HCT116 (cell line): ENCODE results near the gene HERC2. TPM values are rescaled to one million over a fixed set of nuclear protein-coding genes. Genes with fewer than 3 reads are reported as not detected.
"Not testable (repeated sequence)": the region's sequence is repeated elsewhere in the genome, so short reads cannot be mapped to it uniquely, and the experiment has no call there.

Source experiments
- ATAC-seq: fragments of 200-7000 bp; cut with Tn5 transposase; 2 replicates; pipeline ENCODE4 v1.9.1; 2020; ENCODE audit warnings: mild to moderate bottlenecking, moderate library complexity
- BruUV-seq: library from RNA; stranded (reverse); fragments of 400-500 nt; replicated peaks from 2 replicates; lab custom pipeline; 2021; lab: Mats Ljungman, UMichigan
- CTCF ChIA-PET: fragments of 300-600 bp; sonication (Branson Sonifier 250); formaldehyde crosslinking; loops from one replicate; lab custom pipeline; 2021; ENCODE audit warnings: antibody characterized with exemption; lab: Charles Lee
- POLR2A ChIA-PET: fragments of 300-600, 350-600 bp; sonication (Branson Sonifier 250); formaldehyde crosslinking; loops from one replicate; lab custom pipeline; 2021; ENCODE audit warnings: antibody characterized with exemption; lab: Charles Lee
- RAD21 ChIA-PET, 2 experiments: fragments of 300-600 bp; sonication (Branson Sonifier 250); formaldehyde crosslinking; loops; one replicate each; lab custom pipeline; 2023; ENCODE audit warnings: low total read pairs in 2 of 2; ENCODE audit not compliant: uncharacterized antibody in 2 of 2, unreplicated experiment in 2 of 2, low non-redundant PET in 1 of 2; lab: Charles Lee
- DNase-seq: peaks from one replicate; pipeline ENCODE4 v3.0.0-alpha.2; 2010; ENCODE audit warnings: low read depth, low spot score
- H2AFZ ChIP-seq: fragments of 200-600 bp; shearing (Covaris generic), sonication (generic); 2 replicates; pipeline ENCODE4 v1.6.1; 2017; ENCODE audit warnings: low read depth, mixed run types, mixed read lengths, antibody characterized with exemption, low read length; ENCODE audit not compliant: poor library complexity, severe bottlenecking
- H3K27ac ChIP-seq: 2 replicates; pipeline ENCODE4 v1.5.1; 2012; ENCODE audit warnings: low read depth, low read length
- H3K27me3 ChIP-seq: fragments of 200-600 bp; sonication (generic); 2 replicates; pipeline ENCODE4 v1.6.1; 2016; ENCODE audit warnings: mixed run types, low read length, mixed read lengths; ENCODE audit not compliant: insufficient read depth
- H3K36me3 ChIP-seq, 2 experiments: fragments of 200-500 bp in 1 of 2; fragments of 200-600 bp in 1 of 2; sonication (Bioruptor generic) in 1 of 2; sonication (generic) in 1 of 2; 2 replicates each; pipeline versions ENCODE4 v1.5.1 to v1.6.1; 2014 to 2016; ENCODE audit warnings: low read length in 2 of 2, inconsistent platforms in 1 of 2, mixed read lengths in 1 of 2, mixed run types in 1 of 2; ENCODE audit not compliant: insufficient read depth in 2 of 2, control insufficient read depth in 1 of 2
- H3K4me1 ChIP-seq, 2 experiments: fragments of 200-600 bp in 1 of 2; sonication (generic) in 1 of 2; 2 replicates each; pipeline versions ENCODE4 v1.5.1 to v1.6.1; 2012 to 2017; ENCODE audit warnings: low read length in 2 of 2, inconsistent platforms in 1 of 2, mild to moderate bottlenecking in 1 of 2, mixed read lengths in 1 of 2, mixed run types in 1 of 2, moderate library complexity in 1 of 2; ENCODE audit not compliant: insufficient read depth in 2 of 2, control insufficient read depth in 1 of 2
- H3K4me2 ChIP-seq: fragments of 200-600 bp; sonication (generic); 2 replicates; pipeline ENCODE4 v1.6.1; 2017; ENCODE audit warnings: mixed run types, low read length, mixed read lengths
- H3K4me3 ChIP-seq, 2 experiments: fragments of 200-600 bp in 1 of 2; sonication (generic) in 1 of 2; replicated peaks in 1 of 2; 2 replicates each; pipeline ENCODE4 v1.5.1; 2011 to 2016; ENCODE audit warnings: low read length in 2 of 2, control low read depth in 1 of 2, low read depth in 1 of 2, mild to moderate bottlenecking in 1 of 2, mixed read lengths in 1 of 2, mixed run types in 1 of 2
- H3K79me2 ChIP-seq: fragments of 200-600 bp; sonication (generic); 2 replicates; pipeline ENCODE4 v1.6.1; 2017; ENCODE audit warnings: mild to moderate bottlenecking, mixed run types, low read length, moderate library complexity, mixed read lengths; ENCODE audit not compliant: insufficient read depth
- H3K9ac ChIP-seq: fragments of 200-600 bp; sonication (generic); 2 replicates; pipeline ENCODE4 v1.6.1; 2016; ENCODE audit warnings: low read length, mixed read lengths
- H3K9me2 ChIP-seq: fragments of 200-600 bp; sonication (generic), shearing (Covaris generic); 2 replicates; pipeline ENCODE4 v1.6.1; 2017; ENCODE audit warnings: mixed run types, mild to moderate bottlenecking, moderate library complexity; ENCODE audit not compliant: insufficient read depth
- H3K9me3 ChIP-seq, 2 experiments: fragments of 200-500 bp in 1 of 2; fragments of 200-600 bp in 1 of 2; sonication (Bioruptor generic) in 1 of 2; sonication (generic) in 1 of 2; 2 replicates each; pipeline ENCODE4 v1.6.1; 2014 to 2017; ENCODE audit warnings: low read length in 2 of 2, mixed read lengths in 2 of 2, inconsistent platforms in 1 of 2, low read depth in 1 of 2, mild to moderate bottlenecking in 1 of 2, mixed run types in 1 of 2, moderate library complexity in 1 of 2; ENCODE audit not compliant: control insufficient read depth in 1 of 2, insufficient read depth in 1 of 2
- H4K20me1 ChIP-seq: fragments of 200-600 bp; sonication (generic), shearing (Covaris generic); 2 replicates; pipeline ENCODE4 v1.6.1; 2017; ENCODE audit warnings: mixed run types, mild to moderate bottlenecking, moderate library complexity; ENCODE audit not compliant: insufficient read depth
- CBX3 ChIP-seq: IDR thresholded peaks from 2 replicates; pipeline ENCODE4 v1.6.1; 2012; ENCODE audit warnings: low read depth
- CEBPB ChIP-seq: IDR thresholded peaks from 2 replicates; pipeline ENCODE4 v1.6.1; 2012; ENCODE audit warnings: low read depth
- EGR1 ChIP-seq: IDR thresholded peaks from 2 replicates; pipeline ENCODE4 v1.6.1; 2012; ENCODE audit warnings: low read depth
- ELF1 ChIP-seq: IDR thresholded peaks from 2 replicates; pipeline ENCODE4 v1.6.1; 2012; ENCODE audit warnings: low read depth, borderline replicate concordance
- EZH2phosphoT487 ChIP-seq: fragments of 200-600 bp; IDR thresholded peaks from 2 replicates; pipeline ENCODE4 v1.6.1; 2018; ENCODE audit warnings: antibody characterized with exemption, borderline replicate concordance
- JUND ChIP-seq: IDR thresholded peaks from 2 replicates; pipeline ENCODE4 v1.6.1; 2012
- MAX ChIP-seq: IDR thresholded peaks from 2 replicates; pipeline ENCODE4 v1.6.1; 2012
- POLR2A ChIP-seq: IDR thresholded peaks from 2 replicates; pipeline ENCODE4 v1.7.0; 2011; ENCODE audit warnings: borderline replicate concordance; ENCODE audit not compliant: insufficient read depth, insufficient read length; ENCODE audit errors: extremely low read depth
- POLR2AphosphoS5 ChIP-seq: IDR thresholded peaks from 2 replicates; pipeline ENCODE4 v1.6.1; 2011; ENCODE audit warnings: mild to moderate bottlenecking, low read depth, low read length, moderate library complexity
- SIN3A ChIP-seq: IDR thresholded peaks from 2 replicates; pipeline ENCODE4 v1.6.1; 2012; ENCODE audit warnings: low read depth
- ZFX ChIP-seq: fragments of 450-650 bp; IDR thresholded peaks from 2 replicates; pipeline ENCODE4 v1.6.1; 2017
- ZNF274 ChIP-seq: fragments of 200-500 bp; sonication (Bioruptor generic); IDR thresholded peaks from 2 replicates; pipeline ENCODE4 v1.6.1; 2014; ENCODE audit warnings: mild to moderate bottlenecking, low read depth, low read length, inconsistent platforms
- intact Hi-C: fragments of 100-400 bp; cut with micrococcal nuclease; formaldehyde crosslinking; loops from 2 replicates; pipeline ENCODE4 v1.10.0; 2022
- total RNA-seq: library from RNA; stranded (reverse); gene quantifications from one replicate; pipeline ENCODE4 v1.2.1, GENCODE V29; 2021; ENCODE audit not compliant: unreplicated experiment
- TF ChIP-seq, protein P1 (sequence below): IDR thresholded peaks from 2 replicates; pipeline ENCODE4 v1.6.1; 2012; ENCODE audit warnings: low read depth

Gene HERC2
- total RNA-seq, 1 experiment from 2014 or later: 55.5 TPM

DNA sequence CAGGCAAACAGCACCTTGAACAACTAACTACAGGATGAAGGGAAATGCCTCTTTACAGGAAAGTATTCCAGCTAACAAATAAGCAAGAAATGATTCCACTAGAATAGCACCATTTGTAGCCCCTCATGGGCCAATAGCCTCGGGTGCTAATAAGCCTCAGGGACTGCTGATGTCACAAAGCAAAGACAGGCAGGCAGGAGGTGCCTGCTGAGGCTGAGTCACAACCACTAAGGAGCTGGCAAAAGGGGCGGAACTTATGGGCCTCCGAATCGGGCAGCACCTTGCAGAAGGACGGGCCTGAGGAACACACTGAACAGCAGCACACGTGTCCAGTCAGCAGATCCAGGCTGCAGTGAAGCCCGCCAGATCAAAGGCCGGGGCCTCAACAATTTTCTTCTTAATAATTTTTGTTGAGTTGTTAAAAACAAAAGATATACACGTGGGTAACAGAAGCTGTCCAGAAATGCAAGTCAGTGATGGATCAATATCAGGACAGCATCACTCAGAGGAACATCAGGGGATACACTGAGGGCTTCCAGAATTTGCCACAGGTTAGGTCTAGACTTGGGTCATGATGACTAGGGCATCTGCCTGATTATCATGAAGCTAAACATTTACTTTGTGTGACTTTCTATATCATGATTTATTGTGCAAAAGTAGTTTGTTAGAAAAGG lies 170.0 kb downstream of the HERC2 start:
- peak; percentile 6 for DNase-seq
- H3K27ac ChIP-seq, RAD21 ChIA-PET, intact Hi-C loops, H3K36me3 ChIP-seq, H4K20me1 ChIP-seq, H3K27me3 ChIP-seq, POLR2A ChIA-PET, H2AFZ ChIP-seq, H3K9me3 ChIP-seq, H3K4me1 ChIP-seq, H3K9me2 ChIP-seq, H3K9ac ChIP-seq, BruUV-seq, H3K4me3 ChIP-seq: not testable (repeated sequence)
- H3K79me2 ChIP-seq: peaks cover 31% of the 10 kb centered on the region
- CTCF ChIA-PET: interaction anchor here (1.0 kb wide), 1 partner anchor 26 kb away, joined by 3 read pairs; no protein-coding TSS in a partner anchor
- peak overlapping the region; percentile 9; the same call in 1 of the 2 replicates for H3K4me2 ChIP-seq
- ATAC-seq: peak; percentile 100

GRCh38 chr15:28147801-28148200 lies 174.2 kb downstream of the HERC2 start:
- ChIA-PET RAD21 (no interaction called here), CTCF (no interaction called here), POLR2A (no interaction called here)
- no peaks in the 10 kb centered on the region for H3K9me2 ChIP-seq
- H4K20me1 ChIP-seq: no peaks in the 10 kb centered on the region
- H3K9ac ChIP-seq: no peak overlapping the region
- peaks cover 4 to 10% of the 10 kb centered on the region in 2 experiments; a peak in 3 of 4 replicates for H3K4me1 ChIP-seq
- H3K79me2 ChIP-seq: peaks cover 31% of the 10 kb centered on the region
- no peaks in the 10 kb centered on the region for H3K27me3 ChIP-seq
- no peak overlapping the region for H3K4me3 ChIP-seq
- TF ChIP-seq CEBPB (no peak), EGR1 (no peak), ZFX (no peak), MAX (no peak), EZH2phosphoT487 (no peak), POLR2A (no peak), ELF1 (no peak), ZNF274 (no peak), SIN3A (no peak), CBX3 (no peak), POLR2AphosphoS5 (no peak), JUND (no peak)
- TF ChIP-seq, protein P1, sequence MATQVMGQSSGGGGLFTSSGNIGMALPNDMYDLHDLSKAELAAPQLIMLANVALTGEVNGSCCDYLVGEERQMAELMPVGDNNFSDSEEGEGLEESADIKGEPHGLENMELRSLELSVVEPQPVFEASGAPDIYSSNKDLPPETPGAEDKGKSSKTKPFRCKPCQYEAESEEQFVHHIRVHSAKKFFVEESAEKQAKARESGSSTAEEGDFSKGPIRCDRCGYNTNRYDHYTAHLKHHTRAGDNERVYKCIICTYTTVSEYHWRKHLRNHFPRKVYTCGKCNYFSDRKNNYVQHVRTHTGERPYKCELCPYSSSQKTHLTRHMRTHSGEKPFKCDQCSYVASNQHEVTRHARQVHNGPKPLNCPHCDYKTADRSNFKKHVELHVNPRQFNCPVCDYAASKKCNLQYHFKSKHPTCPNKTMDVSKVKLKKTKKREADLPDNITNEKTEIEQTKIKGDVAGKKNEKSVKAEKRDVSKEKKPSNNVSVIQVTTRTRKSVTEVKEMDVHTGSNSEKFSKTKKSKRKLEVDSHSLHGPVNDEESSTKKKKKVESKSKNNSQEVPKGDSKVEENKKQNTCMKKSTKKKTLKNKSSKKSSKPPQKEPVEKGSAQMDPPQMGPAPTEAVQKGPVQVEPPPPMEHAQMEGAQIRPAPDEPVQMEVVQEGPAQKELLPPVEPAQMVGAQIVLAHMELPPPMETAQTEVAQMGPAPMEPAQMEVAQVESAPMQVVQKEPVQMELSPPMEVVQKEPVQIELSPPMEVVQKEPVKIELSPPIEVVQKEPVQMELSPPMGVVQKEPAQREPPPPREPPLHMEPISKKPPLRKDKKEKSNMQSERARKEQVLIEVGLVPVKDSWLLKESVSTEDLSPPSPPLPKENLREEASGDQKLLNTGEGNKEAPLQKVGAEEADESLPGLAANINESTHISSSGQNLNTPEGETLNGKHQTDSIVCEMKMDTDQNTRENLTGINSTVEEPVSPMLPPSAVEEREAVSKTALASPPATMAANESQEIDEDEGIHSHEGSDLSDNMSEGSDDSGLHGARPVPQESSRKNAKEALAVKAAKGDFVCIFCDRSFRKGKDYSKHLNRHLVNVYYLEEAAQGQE: no peak
- H3K36me3 ChIP-seq: peaks cover 3 to 4% of the 10 kb centered on the region in 2 experiments; a peak in 3 of 4 replicates
- no TSS peak for BruUV-seq
- H2AFZ ChIP-seq: no peak overlapping the region
- ATAC-seq (no peak), DNase-seq (no peak)
- no peak overlapping the region for H3K27ac ChIP-seq
- H3K4me2 ChIP-seq: no peak overlapping the region
- no peaks in the 10 kb centered on the region for H3K9me3 ChIP-seq
- intact Hi-C loops: no loop called here
